HEK293T (cell line): ENCODE results near the gene ATXN3.

Experiments
- ELF4 ChIP-seq: fragments of 450-650 bp; IDR thresholded peaks from 2 replicates; pipeline ENCODE4 v1.6.1; 2017; ENCODE audit warnings: antibody characterized with exemption
- FOXA1 ChIP-seq: fragments of 450-650 bp; IDR thresholded peaks from 2 replicates; pipeline ENCODE4 v1.6.1; 2016; ENCODE audit warnings: mild to moderate bottlenecking
- FOXK2 ChIP-seq: fragments of 450-650 bp; IDR thresholded peaks from 2 replicates; pipeline ENCODE4 v1.6.1; 2016; ENCODE audit warnings: mild to moderate bottlenecking
- FOXM1 ChIP-seq: fragments of 450-650 bp; IDR thresholded peaks from 2 replicates; pipeline ENCODE4 v1.6.1; 2017; ENCODE audit warnings: mild to moderate bottlenecking, borderline replicate concordance
- NFRKB ChIP-seq: fragments of 450-650 bp; IDR thresholded peaks from 2 replicates; pipeline ENCODE4 v1.6.1; 2016; ENCODE audit warnings: mild to moderate bottlenecking, moderate library complexity
- PKNOX1 ChIP-seq: fragments of 450-650 bp; IDR thresholded peaks from 2 replicates; pipeline ENCODE4 v1.6.1; 2016
- SP1 ChIP-seq: fragments of 450-650 bp; IDR thresholded peaks from 2 replicates; pipeline ENCODE4 v1.6.1; 2017
- TARDBP ChIP-seq: fragments of 450-650 bp; IDR thresholded peaks from 2 replicates; pipeline ENCODE4 v1.6.1; 2016

GRCh38 chr14:92105073-92105892 is 1.1 kb downstream of the ATXN3 start:
- TF ChIP-seq TARDBP: no peak
- TF ChIP-seq FOXA1: no peak
- no peak for TF ChIP-seq ELF4
- TF ChIP-seq NFRKB: no peak
- no peak for TF ChIP-seq SP1
- TF ChIP-seq FOXM1: no peak
- no peak for TF ChIP-seq PKNOX1
- TF ChIP-seq FOXK2: no peak
